Endothelial cell of umbilical vein (primary cell): ENCODE results near the gene ANKS1B. TPM values are rescaled to one million over a fixed set of nuclear protein-coding genes. Genes with fewer than 3 reads are reported as not detected.
"Not testable (repeated sequence)": the region's sequence is repeated elsewhere in the genome, so short reads cannot be mapped to it uniquely, and the experiment has no call there.

ENCODE experiments used
- BruUV-seq: library from RNA; stranded (reverse); fragments of 400-500 nt; replicated peaks from 2 replicates; lab custom pipeline; 2021; lab: Mats Ljungman, UMichigan
- CTCF ChIA-PET: fragments of 300-600, 350-600 bp; sonication (Branson Sonifier 250); formaldehyde crosslinking; loops from one replicate; lab custom pipeline; 2021; ENCODE audit warnings: antibody characterized with exemption, inconsistent platforms; lab: Charles Lee
- POLR2A ChIA-PET: fragments of 300-600, 350-600 bp; sonication (Branson Sonifier 250); formaldehyde crosslinking; loops from one replicate; lab custom pipeline; 2021; ENCODE audit warnings: antibody characterized with exemption, inconsistent platforms; lab: Charles Lee
- DNase-seq: peaks from one replicate; pipeline ENCODE4 v3.0.0-alpha.2; 2011; ENCODE audit warnings: low read depth, low spot score
- FAIRE-seq: peaks from 2 replicates; lab custom pipeline; 2011; peaks lifted over from hg19 to GRCh38; lab: Jason Lieb, UNC
- H2AFZ ChIP-seq: 2 replicates; pipeline ENCODE4 v1.6.0; 2012; ENCODE audit warnings: low read depth, low read length, control low read depth, inconsistent platforms
- H3K27ac ChIP-seq: 2 replicates; pipeline ENCODE4 v1.5.1; 2011; ENCODE audit warnings: low read depth, mild to moderate bottlenecking, control low read depth, low read length, moderate library complexity; ENCODE audit not compliant: insufficient read depth
- H3K27me3 ChIP-seq, 2 experiments: 2 replicates each; pipeline versions ENCODE4 v1.6.0 to v1.6.1; 2011; ENCODE audit warnings: low read length in 2 of 2, mixed read lengths in 1 of 2; ENCODE audit not compliant: control insufficient read depth in 2 of 2, insufficient read depth in 2 of 2
- H3K36me3 ChIP-seq, 2 experiments: 2 replicates in 1 of 2; 3 replicates in 1 of 2; pipeline ENCODE4 v1.5.1; 2011; ENCODE audit warnings: low read length in 2 of 2, mild to moderate bottlenecking in 1 of 2, moderate library complexity in 1 of 2; ENCODE audit not compliant: control insufficient read depth in 2 of 2, insufficient read depth in 2 of 2; ENCODE audit errors: extremely low read depth in 1 of 2
- H3K4me1 ChIP-seq: 3 replicates; pipeline ENCODE4 v1.5.1; 2011; ENCODE audit warnings: mild to moderate bottlenecking, low read length; ENCODE audit not compliant: control insufficient read depth, insufficient read depth; ENCODE audit errors: extremely low read depth
- H3K4me2 ChIP-seq: 2 replicates; pipeline ENCODE4 v1.6.1; 2011; ENCODE audit warnings: low read length, control low read depth, mixed read lengths; ENCODE audit not compliant: insufficient read depth
- H3K4me3 ChIP-seq, 3 experiments: fragments of 200-600 bp in 1 of 3; sonication (generic), shearing (Covaris generic) in 1 of 3; replicated peaks in 1 of 3; 2 replicates each; pipeline ENCODE4 v1.5.1; 2011 to 2016; ENCODE audit warnings: control low read depth in 3 of 3, low read length in 3 of 3, mild to moderate bottlenecking in 2 of 3, inconsistent platforms in 1 of 3, low read depth in 1 of 3, moderate library complexity in 1 of 3; ENCODE audit not compliant: insufficient read depth in 1 of 3
- H3K79me2 ChIP-seq: 2 replicates; pipeline ENCODE4 v1.6.0; 2012; ENCODE audit warnings: low read length, inconsistent platforms; ENCODE audit not compliant: control insufficient read depth, insufficient read depth
- H3K9ac ChIP-seq: replicated peaks from 2 replicates; pipeline ENCODE3; 2011; ENCODE audit warnings: low read length, control low read depth; ENCODE audit not compliant: insufficient read depth; ENCODE audit errors: extremely low read depth
- H3K9me1 ChIP-seq: replicated peaks from 3 replicates; pipeline ENCODE4 v1.6.0; 2011; ENCODE audit warnings: mild to moderate bottlenecking, low read length; ENCODE audit not compliant: control insufficient read depth, insufficient read depth; ENCODE audit errors: extremely low read depth
- H3K9me3 ChIP-seq: replicated peaks from 2 replicates; pipeline ENCODE4 v1.5.1; 2012; ENCODE audit warnings: low read length, inconsistent platforms; ENCODE audit not compliant: control insufficient read depth, insufficient read depth
- H4K20me1 ChIP-seq: replicated peaks from 2 replicates; pipeline ENCODE3; 2011; ENCODE audit warnings: mild to moderate bottlenecking, low read length; ENCODE audit not compliant: control insufficient read depth, insufficient read depth; ENCODE audit errors: extremely low read depth
- CTCF ChIP-seq, 2 donors: IDR thresholded peaks; 1 replicate in 1 of 2; 2 replicates in 1 of 2; pipeline ENCODE4 v1.5.1; 2011; ENCODE audit warnings: low read length in 2 of 2, mild to moderate bottlenecking in 2 of 2, moderate library complexity in 2 of 2, control low read depth in 1 of 2, inconsistent platforms in 1 of 2, low read depth in 1 of 2; ENCODE audit not compliant: insufficient read depth in 1 of 2; ENCODE audit errors: extremely low read depth in 1 of 2
- EZH2 ChIP-seq: IDR thresholded peaks from 2 replicates; pipeline ENCODE4 v1.6.1; 2012; ENCODE audit warnings: borderline replicate concordance, low read depth, mild to moderate bottlenecking, moderate library complexity, low read length, inconsistent platforms; ENCODE audit not compliant: severe bottlenecking
- FOS ChIP-seq: IDR thresholded peaks from 2 replicates; pipeline ENCODE4 v1.6.1; 2011; ENCODE audit warnings: mild to moderate bottlenecking, low read length, moderate library complexity, borderline replicate concordance; ENCODE audit not compliant: insufficient read depth
- GATA2 ChIP-seq: IDR thresholded peaks from 2 replicates; pipeline ENCODE4 v1.7.0; 2011; ENCODE audit warnings: low read depth, mild to moderate bottlenecking, moderate library complexity, mixed read lengths, low read length; ENCODE audit not compliant: insufficient read length, insufficient read depth
- JUN ChIP-seq: IDR thresholded peaks from 2 replicates; pipeline ENCODE4 v1.6.1; 2011; ENCODE audit warnings: borderline replicate concordance, low read depth; ENCODE audit not compliant: insufficient read length, insufficient read depth
- MAX ChIP-seq: IDR thresholded peaks from 2 replicates; pipeline ENCODE4 v1.6.1; 2011; ENCODE audit not compliant: insufficient read depth, insufficient read length
- MYC ChIP-seq: IDR thresholded peaks from one replicate; pipeline ENCODE4 v1.6.1; 2011; ENCODE audit warnings: mild to moderate bottlenecking, low read depth, low read length
- dilution Hi-C: fragments of 300-500 bp; cut with MboI; formaldehyde crosslinking; loops from one replicate; pipeline ENCODE4 v1.15.0; 2019; ENCODE audit warnings: low sequenced_read_pairs; ENCODE audit not compliant: extremely low pct_ligation_motif_present
- intact Hi-C: fragments of 100-400 bp; cut with micrococcal nuclease; formaldehyde crosslinking; loops from one replicate; pipeline ENCODE4 v1.10.0; 2022
- polyA plus RNA-seq, 4 experiments: library from polyadenylated mRNA; depleted of rRNA in 3 of 4; stranded (reverse) in 3 of 4; unstranded in 1 of 4; fragments of >200 nt; gene quantifications; 2 replicates each; pipeline versions ENCODE4 v1.2.1 to v1.2.3, GENCODE V29; 2011 to 2012; ENCODE audit warnings: missing spikeins in 1 of 4
- total RNA-seq: library from RNA; stranded (reverse); gene quantifications from 2 replicates; pipeline ENCODE4 v1.2.3, GENCODE V29; 2021

The ANKS1B gene
- total and polyA plus RNA-seq, 2 donors (not counting 3 experiments of a cell fraction or from before 2014, with no cell fraction given) = 0.15 to 0.38 TPM

DNA sequence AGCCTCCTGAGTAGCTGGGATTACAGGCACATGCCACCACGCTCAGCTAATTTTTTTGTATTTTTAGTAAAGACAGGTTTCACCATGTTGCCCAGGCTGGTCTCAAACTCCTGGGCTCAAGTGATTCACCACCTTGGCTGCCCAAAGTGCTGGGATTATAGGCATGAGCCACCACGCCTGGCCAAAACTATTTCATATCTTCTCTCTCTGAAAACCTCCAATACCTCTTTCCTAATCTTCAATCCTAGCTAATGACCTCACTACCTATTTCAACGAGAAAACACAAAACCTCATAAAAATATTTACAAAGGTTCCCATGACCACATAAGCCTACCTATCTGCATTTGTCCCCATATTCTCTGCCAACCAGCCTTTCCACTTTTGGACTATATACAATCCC lies 32.3 kb upstream of the ANKS1B start:
- POLR2A ChIA-PET = no interaction called here
- Histone ChIP-seq H3K36me3 (no peaks in the 10 kb centered on the region), H2AFZ (no peak overlapping the region), H3K9me3 (no peaks in the 10 kb centered on the region), H3K4me2 (no peak overlapping the region), H3K9ac (no peak overlapping the region), H3K4me3 (no peak overlapping the region), H3K27ac (no peak overlapping the region), H3K27me3 (no peaks in the 10 kb centered on the region), H4K20me1 (no peaks in the 10 kb centered on the region), H3K4me1 (no peaks in the 10 kb centered on the region), H3K79me2 (no peaks in the 10 kb centered on the region), H3K9me1 (no peaks in the 10 kb centered on the region)
- intact Hi-C loops = no loop called here
- no peak for DNase-seq
- CTCF ChIA-PET = interaction anchor here (1.4 kb wide), 1 partner anchor 34 kb away, joined by 3 read pairs; no protein-coding TSS in a partner anchor
- TF ChIP-seq JUN (no peak), CTCF (IDR thresholded peaks at IDR 0.05; ENCODE audit: extremely low read depth in 1 of 2, insufficient read depth in 1 of 2, low read depth in 1 of 2, low read length in 2 of 2) (no peak), GATA2 (no peak), FOS (no peak), MYC (no peak), EZH2 (no peak), MAX (no peak)
- dilution Hi-C loops = no loop called here
- FAIRE-seq = no peak
- BruUV-seq = no TSS peak

- H3K4me3 ChIP-seq, H3K36me3 ChIP-seq, H4K20me1 ChIP-seq, H3K27me3 ChIP-seq, H3K4me1 ChIP-seq, POLR2A ChIA-PET, DNase-seq, H3K27ac ChIP-seq, intact Hi-C loops, H2AFZ ChIP-seq, H3K4me2 ChIP-seq, BruUV-seq, dilution Hi-C loops, H3K9me1 ChIP-seq, H3K9me3 ChIP-seq, H3K9ac ChIP-seq, H3K79me2 ChIP-seq, FAIRE-seq: not testable (repeated sequence)
- CTCF ChIA-PET = interaction anchor here (1.4 kb wide), 1 partner anchor 33 kb away, joined by 3 read pairs; no protein-coding TSS in a partner anchor
Observed at GRCh38 chr12:100016304-100016703, 31.6 kb upstream of the ANKS1B start.

DNA sequence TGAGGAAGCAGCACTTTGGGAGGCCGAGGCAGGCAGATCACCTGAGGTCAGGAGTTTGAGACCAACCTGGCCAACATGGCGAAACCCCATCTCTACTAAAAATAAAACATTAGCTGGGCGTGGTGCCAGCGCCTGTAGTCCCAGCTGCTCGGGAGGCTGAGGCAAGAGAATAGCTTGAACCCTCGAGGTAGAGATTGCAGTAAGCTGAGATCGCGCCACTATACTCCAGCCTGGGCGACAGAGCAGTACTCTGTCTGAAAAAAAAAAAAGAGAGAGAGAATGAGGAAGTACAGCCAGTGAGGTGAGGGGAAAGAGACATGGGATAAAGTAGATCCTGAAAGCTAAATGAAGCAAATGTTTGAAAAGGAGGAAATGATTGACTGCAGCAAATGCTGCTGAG lies 21.1 kb upstream of the ANKS1B start:
- H3K4me3 ChIP-seq, H3K4me1 ChIP-seq, FAIRE-seq, H3K9me3 ChIP-seq, H4K20me1 ChIP-seq, H3K79me2 ChIP-seq, H3K9ac ChIP-seq, DNase-seq, BruUV-seq, H3K27me3 ChIP-seq, H3K27ac ChIP-seq, dilution Hi-C loops, intact Hi-C loops, CTCF ChIA-PET, H3K4me2 ChIP-seq, H3K36me3 ChIP-seq, POLR2A ChIA-PET, H3K9me1 ChIP-seq, H2AFZ ChIP-seq: not testable (repeated sequence)
